HepG2 (cell line): Measurements from ENCODE around the gene THRA. TPM values are rescaled to one million over a fixed set of nuclear protein-coding genes. Genes with fewer than 3 reads are reported as not detected.

ENCODE experiments used
- BORCS8-MEF2B ChIP-seq: sonication (generic); formaldehyde crosslinking; IDR thresholded peaks from 2 replicates; pipeline ENCODE4 v1.8.0; 2022; ENCODE audit warnings: mild to moderate bottlenecking, missing genetic modification reagents
- DRAP1 ChIP-seq: IDR thresholded peaks from 2 replicates; pipeline ENCODE4 v1.6.1; 2016; ENCODE audit warnings: missing genetic modification reagents, missing compliant biosample characterization
- GABPA ChIP-seq, 2 experiments: IDR thresholded peaks; 2 replicates each; pipeline ENCODE4 v1.6.1; 2011 to 2016; ENCODE audit warnings: low read depth in 2 of 2, low read length in 1 of 2, missing biosample characterization in 1 of 2, missing genetic modification characterization in 1 of 2
- GMEB1 ChIP-seq: sonication (generic); formaldehyde crosslinking; IDR thresholded peaks from 2 replicates; pipeline ENCODE4 v1.5.1; 2020; ENCODE audit warnings: missing genetic modification reagents, mild to moderate bottlenecking, borderline replicate concordance
- MATR3 ChIP-seq: sonication (generic); formaldehyde crosslinking; IDR thresholded peaks from 2 replicates; pipeline ENCODE4 v1.4.0; 2020; ENCODE audit warnings: missing genetic modification reagents
- MTF1 ChIP-seq: sonication (generic); formaldehyde crosslinking; IDR thresholded peaks from 2 replicates; pipeline ENCODE4 v1.5.0; 2020; ENCODE audit warnings: missing genetic modification reagents
- MXD1 ChIP-seq: sonication (generic); formaldehyde crosslinking; IDR thresholded peaks from 2 replicates; pipeline ENCODE4 v1.4.0; 2020; ENCODE audit warnings: mild to moderate bottlenecking, missing genetic modification reagents
- NFRKB ChIP-seq: fragments of 450-650 bp; IDR thresholded peaks from 2 replicates; pipeline ENCODE4 v1.6.1; 2017
- RAD51 ChIP-seq: fragments of 450-650 bp; IDR thresholded peaks from 2 replicates; pipeline ENCODE4 v1.6.1; 2016; ENCODE audit warnings: borderline replicate concordance
- TCF12 ChIP-seq, 2 experiments: fragments of 450-650 bp in 1 of 2; sonication (generic) in 1 of 2; formaldehyde crosslinking in 1 of 2; IDR thresholded peaks; 2 replicates each; pipeline versions ENCODE4 v1.6.1 to v1.8.0; 2017 to 2022; ENCODE audit warnings: antibody characterized with exemption in 1 of 2, mild to moderate bottlenecking in 1 of 2, missing genetic modification reagents in 1 of 2, moderate library complexity in 1 of 2
- ZNF292 ChIP-seq: sonication (generic); formaldehyde crosslinking; IDR thresholded peaks from 2 replicates; pipeline ENCODE4 v1.8.1; 2022; ENCODE audit warnings: mild to moderate bottlenecking, low read depth, missing genetic modification reagents, borderline replicate concordance
- ZNF382 ChIP-seq: sonication (generic); formaldehyde crosslinking; IDR thresholded peaks from 2 replicates; pipeline ENCODE4 v1.5.0; 2020; ENCODE audit warnings: missing genetic modification reagents, mild to moderate bottlenecking, borderline replicate concordance
- ZNF543 ChIP-seq: sonication (generic); formaldehyde crosslinking; IDR thresholded peaks from 2 replicates; pipeline ENCODE4 v1.4.0; 2020; ENCODE audit warnings: mild to moderate bottlenecking, missing genetic modification reagents
- ZNF550 ChIP-seq: sonication (generic); formaldehyde crosslinking; IDR thresholded peaks from 2 replicates; pipeline ENCODE4 v1.4.0; 2020; ENCODE audit warnings: mild to moderate bottlenecking, missing genetic modification reagents, borderline replicate concordance
- ZNF567 ChIP-seq: sonication (generic); formaldehyde crosslinking; IDR thresholded peaks from 2 replicates; pipeline ENCODE4 v1.8.1; 2023; ENCODE audit warnings: mild to moderate bottlenecking, missing genetic modification reagents, borderline replicate concordance
- ZNF605 ChIP-seq: sonication (generic); formaldehyde crosslinking; IDR thresholded peaks from 2 replicates; pipeline ENCODE4 v1.8.0; 2022; ENCODE audit warnings: mild to moderate bottlenecking, missing genetic modification reagents
- ZNF652 ChIP-seq: IDR thresholded peaks from 2 replicates; pipeline ENCODE4 v1.6.1; 2016; ENCODE audit warnings: low read depth, borderline replicate concordance
- ZNF687 ChIP-seq: sonication (generic); formaldehyde crosslinking; IDR thresholded peaks from 2 replicates; pipeline ENCODE4 v1.5.1; 2020; ENCODE audit warnings: mild to moderate bottlenecking, missing genetic modification reagents, moderate library complexity
- ZNF775 ChIP-seq: sonication (generic); formaldehyde crosslinking; IDR thresholded peaks from 2 replicates; pipeline ENCODE4 v1.4.0; 2020; ENCODE audit warnings: missing genetic modification reagents, mild to moderate bottlenecking, moderate library complexity, borderline replicate concordance
- polyA plus RNA-seq, 8 experiments: library from polyadenylated mRNA; depleted of rRNA in 3 of 8; stranded (reverse) in 7 of 8; unstranded in 1 of 8; fragments of >200 nt; fragmentation: Illumina TruSeq in 4 of 8; extraction: Trizol in 4 of 8; gene quantifications; 2 replicates each; pipeline versions ENCODE4 v1.2.1 to v1.2.3, GENCODE V29; 2011 to 2016; ENCODE audit warnings: low read depth in 4 of 8, missing spikeins in 1 of 8, mixed read lengths in 1 of 8; ENCODE audit not compliant: insufficient read depth in 1 of 8
- total RNA-seq, 5 experiments: library from RNA; depleted of rRNA; stranded (reverse); fragments of >200 nt; fragmentation: Illumina TruSeq; extraction: Trizol; gene quantifications; 2 replicates each; pipeline ENCODE4 v1.2.3, GENCODE V29; 2016; ENCODE audit warnings: low read depth in 1 of 5

The THRA gene
- total and polyA plus RNA-seq, 2 of the 13 experiments (the other 11 are each of a cell fraction or from before 2014, with no cell fraction given), result 8.0 to 9.9 TPM

GRCh38 chr17:40100669-40101366 lies 38.1 kb downstream of the THRA start (continued):
- TF ChIP-seq ZNF382 (CRISPR knock-in tag), result no peak
- 0 out of 2 replicates have a peak, but pooled peaks have one; percentile 21 for TF ChIP-seq ZNF652 (CRISPR knock-in tag)
- peak; percentile 97 for TF ChIP-seq BORCS8-MEF2B (CRISPR knock-in tag)
- TF ChIP-seq MXD1 (CRISPR knock-in tag), result peak; percentile 99
- 0 out of 2 replicates have a peak, but pooled peaks have one; percentile 13 for TF ChIP-seq ZNF292 (CRISPR knock-in tag)
- peak; percentile 94 for TF ChIP-seq MTF1 (CRISPR knock-in tag)
- no peak for TF ChIP-seq GABPA (IDR thresholded peaks at IDR 0.05; ENCODE audit: low read depth, low read length)
- TF ChIP-seq GABPA (CRISPR knock-in tag; IDR thresholded peaks at IDR 0.05; ENCODE audit: low read depth), result peak; percentile 61
- peak; percentile 91 for TF ChIP-seq RAD51
- peak; percentile 100 for TF ChIP-seq ZNF687 (CRISPR knock-in tag)
- TF ChIP-seq ZNF567 (CRISPR knock-in tag), result 0 out of 2 replicates have a peak, but pooled peaks have one; percentile 86
- peak; percentile 89 for TF ChIP-seq ZNF605 (CRISPR knock-in tag)
- TF ChIP-seq MATR3 (CRISPR knock-in tag), result no peak
- TF ChIP-seq DRAP1, result peak; percentile 42; the same call in 1 of the 2 replicates
- TF ChIP-seq NFRKB, result no peak
- peak; percentile 91 for TF ChIP-seq GMEB1 (CRISPR knock-in tag)
- TF ChIP-seq ZNF543 (CRISPR knock-in tag), result peak; percentile 99
- peak; percentile 87; the same call in 1 of the 2 replicates for TF ChIP-seq ZNF775 (CRISPR knock-in tag)
- peak; percentile 69; the same call in 1 of the 2 replicates for TF ChIP-seq ZNF550 (CRISPR knock-in tag)
- TF ChIP-seq TCF12 (IDR thresholded peaks at IDR 0.05), result no peak
- TF ChIP-seq TCF12 (CRISPR knock-in tag; IDR thresholded peaks at IDR 0.05), result 0 out of 2 replicates have a peak, but pooled peaks have one; percentile 47
